DMS 273 treated with DMSO at 0.1 percent for 48 hours (cell line): ENCODE measurements around the gene RYR3.
"Not testable (repeated sequence)": the region's sequence is repeated elsewhere in the genome, so short reads cannot be mapped to it uniquely, and the experiment has no call there.

Experiments
- DNase-seq: peaks from one replicate; lab custom pipeline; 2025; lab: John Stamatoyannopoulos, UW

The RYR3 gene

GRCh38 chr15:33586786-33587697, 276.3 kb downstream of the RYR3 start:
- no peak for DNase-seq

- no peak for DNase-seq
Measured at GRCh38 chr15:33587773-33588172, 277.0 kb downstream of the RYR3 start.

- DNase-seq = no peak
Measured at GRCh38 chr15:33592864-33593263, 282.1 kb downstream of the RYR3 start.

GRCh38 chr15:33598382-33598781, 287.6 kb downstream of the RYR3 start:
- not testable (repeated sequence) for DNase-seq

GRCh38 chr15:33600212-33600611, 289.4 kb downstream of the RYR3 start:
- no peak for DNase-seq

- DNase-seq = no peak
Measured at GRCh38 chr15:33601461-33601860, 290.7 kb downstream of the RYR3 start.

- DNase-seq = peak; percentile 3
Measured at GRCh38 chr15:33608714-33609113, 297.9 kb downstream of the RYR3 start.

- DNase-seq = no peak
Measured at GRCh38 chr15:33612721-33613304, 302.0 kb downstream of the RYR3 start.

- no peak for DNase-seq
Measured at GRCh38 chr15:33616475-33616874, 305.7 kb downstream of the RYR3 start.

GRCh38 chr15:33618350-33618749, 307.6 kb downstream of the RYR3 start:
- no peak for DNase-seq

- DNase-seq = no peak
Measured at GRCh38 chr15:33621141-33621540, 310.4 kb downstream of the RYR3 start.

- DNase-seq = no peak
Measured at GRCh38 chr15:33623010-33623409, 312.2 kb downstream of the RYR3 start.

- no peak for DNase-seq
Measured at GRCh38 chr15:33624439-33624838, 313.7 kb downstream of the RYR3 start.

GRCh38 chr15:33629647-33630046, 318.9 kb downstream of the RYR3 start:
- no peak for DNase-seq

GRCh38 chr15:33636234-33636633, 325.5 kb downstream of the RYR3 start:
- no peak for DNase-seq

GRCh38 chr15:33636958-33637357, 326.2 kb downstream of the RYR3 start:
- DNase-seq = no peak

- no peak for DNase-seq
Measured at GRCh38 chr15:33638453-33638852, 327.7 kb downstream of the RYR3 start.

- no peak for DNase-seq
Measured at GRCh38 chr15:33639051-33639450, 328.3 kb downstream of the RYR3 start.

- DNase-seq = no peak
Measured at GRCh38 chr15:33639456-33639855, 328.7 kb downstream of the RYR3 start.

- no peak for DNase-seq
Measured at GRCh38 chr15:33639978-33640377, 329.2 kb downstream of the RYR3 start.

GRCh38 chr15:33641069-33641468, 330.3 kb downstream of the RYR3 start:
- no peak for DNase-seq

GRCh38 chr15:33644304-33644703, 333.5 kb downstream of the RYR3 start:
- DNase-seq = no peak

- DNase-seq = no peak
Measured at GRCh38 chr15:33646744-33647143, 336.0 kb downstream of the RYR3 start.
